OCI-LY1 (cell line): ENCODE measurements around the gene C1orf56.

Source experiments
- EZH2 ChIP-seq: fragments of 200-600 bp; sonication (generic), shearing (Covaris generic); IDR thresholded peaks from 2 replicates; pipeline ENCODE4 v1.8.0; 2017; ENCODE audit warnings: borderline replicate concordance, mixed run types, mild to moderate bottlenecking, antibody characterized with exemption, low read length, moderate library complexity, mixed read lengths
- TF ChIP-seq, protein P1 (sequence below): fragments of 200-600 bp; sonication (generic), shearing (Covaris generic); IDR thresholded peaks from 2 replicates; pipeline ENCODE4 v1.5.1; 2017; ENCODE audit warnings: mild to moderate bottlenecking, antibody characterized with exemption, low read length, moderate library complexity, mixed read lengths

DNA sequence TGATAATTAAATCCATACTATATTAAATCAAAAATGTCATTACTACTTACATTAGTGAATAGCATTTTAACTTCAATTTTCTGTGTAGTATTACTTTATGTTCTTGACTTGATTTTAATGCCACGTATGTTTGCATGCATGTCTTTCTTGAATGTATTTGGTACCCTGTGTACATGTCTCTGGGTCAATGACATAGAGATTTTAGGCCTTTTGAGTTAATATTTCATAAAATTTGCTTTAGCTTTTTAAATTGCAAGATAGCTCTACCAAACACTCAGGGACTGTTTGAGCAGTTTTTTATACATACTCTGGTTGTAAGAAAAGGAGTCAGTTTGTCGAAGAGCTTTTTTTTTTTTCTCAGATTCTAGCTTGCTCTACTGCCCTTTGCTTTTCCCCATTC is 14.2 kb downstream of the C1orf56 start:
- TF ChIP-seq, protein P1, sequence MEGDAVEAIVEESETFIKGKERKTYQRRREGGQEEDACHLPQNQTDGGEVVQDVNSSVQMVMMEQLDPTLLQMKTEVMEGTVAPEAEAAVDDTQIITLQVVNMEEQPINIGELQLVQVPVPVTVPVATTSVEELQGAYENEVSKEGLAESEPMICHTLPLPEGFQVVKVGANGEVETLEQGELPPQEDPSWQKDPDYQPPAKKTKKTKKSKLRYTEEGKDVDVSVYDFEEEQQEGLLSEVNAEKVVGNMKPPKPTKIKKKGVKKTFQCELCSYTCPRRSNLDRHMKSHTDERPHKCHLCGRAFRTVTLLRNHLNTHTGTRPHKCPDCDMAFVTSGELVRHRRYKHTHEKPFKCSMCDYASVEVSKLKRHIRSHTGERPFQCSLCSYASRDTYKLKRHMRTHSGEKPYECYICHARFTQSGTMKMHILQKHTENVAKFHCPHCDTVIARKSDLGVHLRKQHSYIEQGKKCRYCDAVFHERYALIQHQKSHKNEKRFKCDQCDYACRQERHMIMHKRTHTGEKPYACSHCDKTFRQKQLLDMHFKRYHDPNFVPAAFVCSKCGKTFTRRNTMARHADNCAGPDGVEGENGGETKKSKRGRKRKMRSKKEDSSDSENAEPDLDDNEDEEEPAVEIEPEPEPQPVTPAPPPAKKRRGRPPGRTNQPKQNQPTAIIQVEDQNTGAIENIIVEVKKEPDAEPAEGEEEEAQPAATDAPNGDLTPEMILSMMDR = no peak
- no peak for TF ChIP-seq EZH2
